Measurements from ENCODE around the gene KLHL8. TPM values are rescaled to one million over a fixed set of nuclear protein-coding genes. Genes with fewer than 3 reads are reported as not detected.

The KLHL8 gene
- total RNA-seq, 1 donor from 2014 or later = 12.0 TPM

DNA sequence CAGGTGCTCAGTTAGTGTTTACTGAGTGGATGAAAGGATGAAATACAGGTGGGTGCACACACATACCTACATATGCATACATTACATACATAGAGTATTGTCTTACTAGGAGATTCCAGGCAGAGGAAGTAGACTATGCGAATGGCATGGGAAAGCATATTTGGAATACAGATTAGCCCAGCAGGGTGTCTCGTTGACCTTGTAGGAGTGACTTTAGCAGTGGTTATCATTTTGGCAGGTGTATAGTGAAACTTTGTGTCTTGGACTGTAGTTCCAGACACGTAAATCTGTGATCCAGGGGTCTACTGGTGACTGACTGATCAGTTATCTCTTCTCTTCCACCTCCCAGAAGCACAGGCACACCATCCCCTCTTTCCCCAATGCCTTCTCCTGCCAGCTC lies 86.3 kb downstream of the KLHL8 start:
- ATAC-seq (peak; percentile 14), DNase-seq (ENCODE audit: missing footprints) (no peak)
- intact Hi-C loops (cut with DNase I) = no loop called here

- DNase-seq (ENCODE audit: missing footprints) = no peak
- peak; percentile 55 for ATAC-seq
- intact Hi-C loops (cut with DNase I) = no loop called here
Measured at GRCh38 chr4:87133183-87133582, 87.2 kb downstream of the KLHL8 start.

GRCh38 chr4:87132035-87132434 lies 88.4 kb downstream of the KLHL8 start:
- intact Hi-C loops (cut with DNase I) = no loop called here
- no peak for ATAC-seq
- no peak for DNase-seq (ENCODE audit: missing footprints)

- no peak for ATAC-seq
- DNase-seq (ENCODE audit: missing footprints) = no peak
- intact Hi-C loops (cut with DNase I) = no loop called here
Measured at GRCh38 chr4:87130985-87131703, 89.3 kb downstream of the KLHL8 start.

GRCh38 chr4:87129681-87130080 lies 90.7 kb downstream of the KLHL8 start:
- intact Hi-C loops (cut with DNase I) = no loop called here
- DNase-seq (ENCODE audit: missing footprints) (no peak), ATAC-seq (no peak)

GRCh38 chr4:87128006-87128705 lies 92.3 kb downstream of the KLHL8 start:
- ATAC-seq (no peak), DNase-seq (ENCODE audit: missing footprints) (no peak)
- intact Hi-C loops (cut with DNase I) = no loop called here

GRCh38 chr4:87126056-87126455 lies 94.4 kb downstream of the KLHL8 start:
- no peak for DNase-seq (ENCODE audit: missing footprints)
- no peak for ATAC-seq
- intact Hi-C loops (cut with DNase I) = no loop called here

GRCh38 chr4:87122252-87122651 lies 98.2 kb downstream of the KLHL8 start:
- intact Hi-C loops (cut with DNase I) = no loop called here
- no peak for DNase-seq (ENCODE audit: missing footprints)
- no peak for ATAC-seq

DNA sequence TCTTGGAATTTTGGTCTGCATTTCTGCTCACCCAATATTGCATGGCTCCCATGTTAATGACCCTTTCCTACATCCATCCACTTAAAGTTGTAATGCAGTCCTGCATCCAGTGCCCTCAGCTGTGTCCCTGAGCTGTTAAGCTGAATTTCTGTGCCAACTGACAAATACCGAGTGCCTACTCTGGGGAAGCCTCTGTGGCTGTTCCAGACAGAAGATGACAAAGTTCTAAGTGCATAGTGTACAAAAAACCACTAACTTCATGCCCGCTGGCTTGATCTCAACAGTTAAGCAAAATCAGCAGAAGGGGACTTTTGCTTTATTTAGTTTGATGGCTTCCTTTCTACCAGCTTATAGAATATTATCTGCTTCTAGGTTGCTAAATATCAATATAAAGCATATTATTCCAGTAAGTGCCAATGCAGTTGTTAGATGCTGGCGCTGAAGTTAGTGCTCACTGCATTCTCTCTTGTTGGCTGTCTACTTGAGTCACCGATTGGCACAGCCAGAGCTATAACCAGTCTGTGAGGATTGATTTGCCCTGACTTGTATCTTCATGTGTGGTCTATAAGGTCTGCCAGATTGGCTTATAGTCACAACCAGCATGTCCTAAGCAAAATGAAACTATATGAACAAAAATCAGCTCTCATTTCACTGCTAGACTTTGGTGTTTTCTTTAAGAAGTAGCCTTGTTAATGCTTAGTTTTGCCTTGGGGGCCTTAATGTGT lies 98.9 kb downstream of the KLHL8 start:
- intact Hi-C loops (cut with DNase I) = no loop called here
- DNase-seq (ENCODE audit: missing footprints) (no peak), ATAC-seq (no peak)

GRCh38 chr4:87120411-87121162 lies 99.8 kb downstream of the KLHL8 start:
- peak; percentile 80 for ATAC-seq
- no peak for DNase-seq (ENCODE audit: missing footprints)
- intact Hi-C loops (cut with DNase I) = no loop called here

- intact Hi-C loops (cut with DNase I) = no loop called here
- ATAC-seq = no peak
Measured at GRCh38 chr4:87120010-87120409, 100.4 kb downstream of the KLHL8 start.

GRCh38 chr4:87118826-87119225 lies 101.6 kb downstream of the KLHL8 start:
- intact Hi-C loops (cut with DNase I) = no loop called here
- ATAC-seq (no peak), DNase-seq (ENCODE audit: missing footprints) (no peak)

More at GRCh38 chr4:87120010-87120409, 100.4 kb downstream of the KLHL8 start:
- no peak for DNase-seq (ENCODE audit: missing footprints)

GRCh38 chr4:87118421-87118820 lies 102.0 kb downstream of the KLHL8 start:
- DNase-seq (ENCODE audit: missing footprints) = no peak
- no peak for ATAC-seq
- intact Hi-C loops (cut with DNase I) = no loop called here

GRCh38 chr4:87117732-87118075 lies 102.7 kb downstream of the KLHL8 start:
- ATAC-seq (no peak), DNase-seq (ENCODE audit: missing footprints) (no peak)

DNA sequence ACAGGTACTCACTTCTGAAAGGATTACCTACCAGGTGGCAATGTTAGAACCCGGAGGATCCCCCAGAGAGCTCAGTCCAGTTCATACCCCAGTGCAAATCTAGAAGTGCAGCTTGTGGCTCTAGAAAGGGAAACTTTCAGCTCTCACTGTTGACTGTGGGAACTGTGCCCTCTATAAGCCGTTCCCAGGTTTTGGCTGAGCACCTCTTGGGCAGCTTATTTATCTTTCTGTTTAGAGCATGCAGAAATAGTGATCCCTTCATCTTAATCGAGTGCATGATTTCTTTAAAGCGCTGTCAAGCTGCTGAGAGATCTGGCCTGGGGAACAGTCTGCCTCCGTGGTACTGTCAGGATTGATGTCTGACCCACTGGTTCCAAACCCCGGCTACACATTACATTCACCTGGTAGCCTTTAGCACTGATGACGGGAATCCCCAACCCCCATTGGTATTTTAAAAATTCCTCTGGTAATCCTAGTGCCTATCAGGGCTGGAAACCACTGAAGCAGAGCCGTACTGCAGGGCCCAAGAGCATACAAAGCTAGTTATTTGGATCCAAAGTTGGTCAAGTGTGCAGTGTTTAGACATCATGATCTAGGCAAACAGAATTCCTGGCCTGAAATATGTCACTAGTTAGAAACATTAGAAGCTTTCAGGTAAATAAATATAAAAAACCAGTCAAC lies 103.2 kb downstream of the KLHL8 start:
- ATAC-seq (no peak), DNase-seq (ENCODE audit: missing footprints) (no peak)
- intact Hi-C loops (cut with DNase I) = no loop called here

More at GRCh38 chr4:87117732-87118075, 102.7 kb downstream of the KLHL8 start:
- intact Hi-C loops (cut with DNase I) = no loop called here

DNA sequence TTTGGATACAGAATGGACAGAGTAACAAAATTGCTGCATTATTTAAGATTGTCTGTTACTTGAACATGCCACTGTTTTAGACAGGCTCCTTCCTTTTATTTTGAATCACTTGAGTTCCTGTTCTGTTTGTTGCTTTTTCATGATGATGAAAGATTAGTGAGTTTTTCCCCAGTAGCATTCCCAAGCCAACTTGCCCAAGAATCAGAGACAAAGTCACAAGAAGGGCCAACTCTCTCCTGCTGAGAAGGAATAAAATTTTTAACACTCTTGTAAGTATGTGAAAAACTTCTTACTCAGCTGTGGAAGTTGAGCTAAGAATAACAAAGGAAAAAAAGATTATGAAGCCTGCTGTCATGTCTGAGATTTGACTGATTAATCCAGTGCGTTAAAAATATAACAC lies 104.2 kb downstream of the KLHL8 start:
- ATAC-seq = no peak
- intact Hi-C loops (cut with DNase I) = no loop called here

GRCh38 chr4:87114245-87115062 lies 106.0 kb downstream of the KLHL8 start:
- intact Hi-C loops (cut with DNase I) = no loop called here
- DNase-seq (ENCODE audit: missing footprints) = no peak
- no peak for ATAC-seq

More for the DNA sequence above, 104.2 kb downstream of the KLHL8 start:
- no peak for DNase-seq (ENCODE audit: missing footprints)

DNA sequence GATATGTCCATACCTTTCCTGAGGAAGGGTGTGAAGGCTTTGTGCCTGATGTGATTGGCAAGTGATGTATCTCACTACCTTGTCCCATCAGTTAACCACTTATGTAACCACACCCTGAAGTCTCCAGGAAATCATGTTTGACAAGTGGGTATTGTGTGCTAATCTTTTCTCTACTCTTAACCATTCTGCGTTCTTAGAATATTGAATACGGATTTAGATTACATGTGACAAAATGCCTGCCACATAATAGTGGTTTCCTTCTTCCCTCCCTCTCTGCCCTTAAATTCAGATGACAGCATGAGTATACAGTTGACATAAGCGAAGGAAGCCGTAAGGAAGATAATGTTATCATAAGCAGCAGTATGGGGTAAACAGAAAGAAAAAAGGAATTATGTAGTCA lies 108.4 kb downstream of the KLHL8 start:
- no peak for DNase-seq (ENCODE audit: missing footprints)
- ATAC-seq = no peak
- intact Hi-C loops (cut with DNase I) = no loop called here
